Stimulated activated naive CD8-positive, alpha-beta T cell treated with anti-CD3 and anti-CD28 coated beads, Interleukin-15, amount 100 ng/mL, for 72 hours (primary cell): ENCODE measurements around the gene NRXN3.

Experiments
- ATAC-seq: fragments of 150-1000 bp; cut with Tn5 transposase; 2 replicates; pipeline ENCODE4 v1.10.0; 2021; ENCODE audit warnings: mild to moderate bottlenecking, moderate library complexity
- DNase-seq, 2 donors: peaks; one replicate each; pipeline ENCODE4 v3.0.0; 2021 to 2022
- H3K27ac Mint-ChIP-seq, 2 donors: one replicate each; pipeline ENCODE4 v1.8.0; 2022; ENCODE audit warnings: mild to moderate bottlenecking in 2 of 2, mixed read lengths in 2 of 2, moderate library complexity in 2 of 2
- H3K27me3 Mint-ChIP-seq: one replicate; pipeline ENCODE4 v1.8.0; 2022; ENCODE audit warnings: mixed read lengths
- H3K4me1 Mint-ChIP-seq: one replicate; pipeline ENCODE4 v1.8.0; 2022; ENCODE audit warnings: mild to moderate bottlenecking, mixed read lengths
- H3K4me3 Mint-ChIP-seq, 2 donors: one replicate each; pipeline ENCODE4 v1.8.0; 2022; ENCODE audit warnings: mild to moderate bottlenecking in 2 of 2, mixed read lengths in 2 of 2, moderate library complexity in 1 of 2
- H3K9me3 Mint-ChIP-seq, 2 donors: one replicate each; pipeline ENCODE4 v1.8.0; 2022; ENCODE audit warnings: mixed read lengths in 2 of 2

Gene NRXN3

DNA sequence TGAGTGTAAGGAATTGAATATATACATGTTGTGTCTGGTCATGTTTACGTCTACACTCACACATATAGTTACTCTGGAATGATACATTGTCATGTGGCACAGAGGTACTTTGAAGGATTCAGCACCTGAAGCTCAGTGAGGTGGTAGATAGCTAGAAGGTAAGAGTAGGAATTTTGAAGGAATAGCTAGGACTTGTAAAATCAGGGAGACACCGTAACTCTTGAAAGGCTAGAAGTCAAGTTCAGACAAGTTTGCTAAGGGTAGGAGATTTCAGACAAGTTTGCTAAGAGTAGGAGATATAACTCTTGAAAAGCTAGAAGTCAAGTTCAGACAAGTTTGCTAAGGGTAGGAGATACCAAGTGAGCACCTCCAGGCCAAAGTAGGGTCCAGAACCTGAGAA lies 14.0 kb upstream of the NRXN3 start:
- H3K27ac Mint-ChIP-seq = no peak overlapping the region
- no peak overlapping the region for H3K4me3 Mint-ChIP-seq
- peaks cover 0 to 5% of the 10 kb centered on the region in 2 donors for H3K9me3 Mint-ChIP-seq
- H3K27me3 Mint-ChIP-seq = peaks cover 35% of the 10 kb centered on the region
- no peaks in the 10 kb centered on the region for H3K4me1 Mint-ChIP-seq
- no peak for ATAC-seq
- DNase-seq = no peak

DNA sequence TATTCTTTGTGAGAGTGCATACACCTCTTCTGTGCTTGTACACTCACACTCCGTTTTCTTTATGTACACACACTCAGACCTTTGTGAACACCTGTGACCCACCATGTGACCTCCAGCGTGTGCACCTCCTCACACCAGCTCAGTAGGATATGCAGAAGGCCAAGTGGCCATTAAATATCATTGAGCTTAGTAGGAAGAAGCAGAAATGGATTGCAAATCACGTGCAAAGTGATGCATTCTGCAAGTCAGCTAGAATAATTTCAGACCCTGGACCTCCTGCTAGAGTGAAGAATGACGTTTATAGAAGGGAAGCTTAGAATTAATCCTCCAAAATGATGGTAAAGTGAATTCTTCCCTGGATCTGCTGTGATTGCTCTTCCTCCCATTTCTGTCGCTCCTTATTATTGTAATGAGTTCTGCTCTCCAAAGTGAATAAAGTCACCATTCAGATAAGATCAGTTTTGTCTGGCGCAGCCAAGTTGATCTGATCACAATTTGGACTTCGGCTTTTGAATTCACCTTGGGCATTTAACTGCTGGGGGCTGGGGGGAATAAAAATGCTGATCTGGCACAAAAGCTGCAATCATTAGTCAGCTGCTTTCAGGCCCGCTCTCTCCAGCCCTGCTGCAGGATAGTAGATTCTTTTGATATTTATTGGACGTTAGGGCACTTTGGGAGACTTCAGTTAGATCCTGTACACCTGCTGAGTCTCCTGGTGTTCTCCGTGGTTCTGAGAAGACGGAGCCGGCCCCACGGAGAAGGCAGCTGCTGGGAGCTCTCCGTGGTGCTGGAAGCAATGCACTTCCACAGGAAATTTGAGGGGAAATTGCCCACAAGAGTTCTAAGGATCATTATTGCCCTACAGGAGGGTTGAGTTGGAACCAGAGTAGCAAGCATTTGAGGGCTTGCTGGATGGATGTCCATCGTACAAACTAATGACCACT lies 12.4 kb upstream of the NRXN3 start:
- peaks cover 42% of the 10 kb centered on the region for H3K27me3 Mint-ChIP-seq
- DNase-seq = no peak
- peaks cover 0 to 5% of the 10 kb centered on the region in 2 donors for H3K9me3 Mint-ChIP-seq

DNA sequence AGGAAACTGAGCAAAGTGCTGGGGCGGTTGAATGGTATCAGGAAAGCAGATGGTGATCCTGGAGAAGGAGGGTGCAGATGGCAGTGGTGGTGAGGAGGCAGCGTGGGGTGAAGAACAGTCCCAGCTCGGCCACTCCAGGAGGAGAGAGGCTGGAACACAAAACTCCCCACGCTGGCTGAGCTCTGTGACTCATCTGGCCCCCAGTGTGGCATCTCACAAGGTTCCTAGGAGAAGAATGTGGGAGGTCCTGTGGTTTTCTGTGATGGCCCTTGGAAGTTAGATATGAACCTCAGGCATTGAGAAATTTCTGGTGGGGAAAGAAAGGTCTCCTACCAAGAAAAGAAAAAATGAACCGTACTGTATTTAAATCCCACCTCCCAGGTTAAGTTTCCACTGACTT lies 8.0 kb upstream of the NRXN3 start:
- Mint-ChIP-seq H3K9me3 (peaks cover 0 to 5% of the 10 kb centered on the region in 2 donors), H3K27ac (no peak overlapping the region), H3K4me1 (no peaks in the 10 kb centered on the region), H3K4me3 (no peak overlapping the region), H3K27me3 (peaks cover 55% of the 10 kb centered on the region)
- DNase-seq (no peak), ATAC-seq (no peak)

More for the DNA sequence above, 12.4 kb upstream of the NRXN3 start:
- H3K4me1 Mint-ChIP-seq = no peaks in the 10 kb centered on the region
- no peak for ATAC-seq
- no peak overlapping the region for H3K4me3 Mint-ChIP-seq
- H3K27ac Mint-ChIP-seq = no peak overlapping the region

DNA sequence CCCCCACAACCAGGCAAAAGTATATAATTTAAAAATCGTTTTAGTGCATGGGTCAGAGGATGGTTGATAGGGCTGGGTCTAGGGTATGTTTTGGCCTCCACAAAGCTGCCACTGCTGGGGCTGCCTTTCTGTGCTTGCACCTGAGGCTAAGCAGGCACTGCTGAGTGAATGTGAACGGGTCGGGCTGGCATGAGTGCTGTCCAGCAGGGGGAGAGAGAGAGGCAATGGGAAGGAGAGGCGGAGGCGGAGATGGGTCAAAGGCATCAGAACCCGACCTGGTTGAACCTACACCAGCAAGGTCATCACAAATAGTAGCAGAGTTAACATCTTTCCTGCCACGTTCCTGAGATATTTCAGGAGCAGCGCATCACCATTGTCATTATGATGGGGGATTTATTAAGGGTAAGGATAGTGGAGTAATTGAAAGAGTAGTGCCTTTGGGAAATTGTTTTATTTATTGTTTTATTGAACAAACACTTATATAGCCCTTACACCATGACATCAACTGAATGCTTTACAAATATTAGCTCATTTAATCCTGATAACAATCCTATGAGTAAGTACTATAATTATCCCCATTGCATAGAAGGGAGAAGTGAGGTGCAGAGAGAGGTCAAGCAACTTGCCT lies 5.8 kb upstream of the NRXN3 start:
- ATAC-seq (no peak), DNase-seq (peak; percentile 9 to 12)
- Mint-ChIP-seq H3K4me1 (no peaks in the 10 kb centered on the region), H3K4me3 (no peak overlapping the region), H3K27ac (no peak overlapping the region), H3K9me3 (no peaks in the 10 kb centered on the region), H3K27me3 (peaks cover 60% of the 10 kb centered on the region)

DNA sequence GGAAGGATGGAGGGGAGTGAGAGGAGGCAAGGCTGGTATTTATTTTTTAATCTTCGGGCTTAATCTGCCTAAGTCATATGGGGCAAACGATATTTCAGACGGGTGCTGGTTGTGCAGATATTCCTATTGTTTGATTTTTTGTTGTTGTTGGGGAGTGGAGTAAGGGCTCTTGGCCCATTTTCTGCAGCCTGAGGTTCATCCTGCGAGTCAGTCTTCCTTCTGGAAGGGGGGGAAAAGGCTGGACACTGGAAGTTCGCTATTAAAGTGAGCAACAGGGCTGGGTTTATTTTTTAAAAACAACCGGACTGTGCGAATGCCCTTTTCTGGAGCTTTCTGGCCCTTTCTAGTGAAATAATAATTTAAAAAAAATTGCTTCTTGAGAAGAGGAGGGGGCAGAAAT lies 2.3 kb downstream of the NRXN3 start:
- H3K27ac Mint-ChIP-seq = no peak overlapping the region
- no peak for DNase-seq
- H3K4me3 Mint-ChIP-seq = no peak overlapping the region
- peaks cover 64% of the 10 kb centered on the region for H3K27me3 Mint-ChIP-seq
- no peak for ATAC-seq
- peaks cover 0 to 9% of the 10 kb centered on the region in 2 donors for H3K9me3 Mint-ChIP-seq
- H3K4me1 Mint-ChIP-seq = no peaks in the 10 kb centered on the region

DNA sequence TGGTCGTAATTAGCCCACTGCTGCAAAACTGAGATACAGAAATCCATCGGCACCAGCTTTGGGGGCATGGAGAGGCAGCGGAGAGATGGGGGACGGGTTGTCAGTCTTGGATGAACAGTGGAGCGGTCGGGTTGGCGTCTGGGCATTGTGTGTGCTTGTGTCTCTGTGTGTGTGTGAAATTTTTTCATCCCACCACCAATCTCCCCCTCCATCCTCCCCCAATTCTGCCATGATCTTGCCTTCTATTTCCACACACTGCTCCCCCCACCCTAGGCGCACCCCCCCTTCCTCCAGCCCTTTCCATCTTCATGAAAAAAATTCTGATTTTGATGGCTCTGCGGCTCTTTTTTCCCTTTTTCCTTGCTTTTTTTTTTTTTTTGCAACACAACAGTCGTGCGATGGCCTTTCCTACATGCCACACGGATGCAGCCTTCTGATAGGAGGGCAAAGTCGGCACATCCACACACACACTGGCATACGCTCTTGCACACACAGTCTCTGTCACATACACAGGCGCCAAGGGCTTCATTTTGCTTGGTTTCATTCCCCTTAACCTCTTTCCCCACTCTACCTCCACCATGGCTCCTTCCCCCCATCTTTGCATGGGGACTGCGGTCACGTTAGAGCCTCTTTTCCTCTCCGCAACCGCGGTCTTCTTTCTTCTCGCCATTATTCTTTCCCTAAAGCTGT lies 3.3 kb downstream of the NRXN3 start:
- DNase-seq (no peak), ATAC-seq (no peak)
- H3K27me3 Mint-ChIP-seq = peaks cover 58% of the 10 kb centered on the region
- no peaks in the 10 kb centered on the region for H3K4me1 Mint-ChIP-seq
- H3K27ac Mint-ChIP-seq = no peak overlapping the region
- peaks cover 0 to 9% of the 10 kb centered on the region in 2 donors for H3K9me3 Mint-ChIP-seq
- no peak overlapping the region for H3K4me3 Mint-ChIP-seq

DNA sequence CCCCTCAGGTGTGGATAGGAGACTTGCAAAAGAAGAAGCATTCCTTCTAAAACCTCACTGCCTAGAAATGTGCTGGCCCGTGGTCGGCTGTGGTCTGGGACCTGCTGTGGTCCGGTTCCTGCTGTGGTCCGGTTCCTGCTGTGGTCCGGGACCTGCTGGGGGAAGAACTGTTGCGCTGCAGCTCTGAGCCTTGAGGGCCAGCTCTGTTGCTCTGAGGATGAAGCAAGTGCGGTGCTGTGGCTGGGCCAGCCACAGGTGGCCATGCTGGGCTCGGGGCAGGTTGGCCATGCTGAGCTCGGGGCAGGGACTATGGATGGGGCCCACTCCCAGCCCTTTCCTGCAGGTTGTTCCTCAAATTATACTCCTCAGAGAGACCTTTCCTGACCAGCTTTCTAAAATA lies 5.2 kb downstream of the NRXN3 start:
- Mint-ChIP-seq H3K9me3 (peaks cover 0 to 9% of the 10 kb centered on the region in 2 donors), H3K27ac (no peak overlapping the region), H3K27me3 (peaks cover 47% of the 10 kb centered on the region), H3K4me3 (no peak overlapping the region), H3K4me1 (no peaks in the 10 kb centered on the region)
- ATAC-seq (no peak), DNase-seq (no peak)

DNA sequence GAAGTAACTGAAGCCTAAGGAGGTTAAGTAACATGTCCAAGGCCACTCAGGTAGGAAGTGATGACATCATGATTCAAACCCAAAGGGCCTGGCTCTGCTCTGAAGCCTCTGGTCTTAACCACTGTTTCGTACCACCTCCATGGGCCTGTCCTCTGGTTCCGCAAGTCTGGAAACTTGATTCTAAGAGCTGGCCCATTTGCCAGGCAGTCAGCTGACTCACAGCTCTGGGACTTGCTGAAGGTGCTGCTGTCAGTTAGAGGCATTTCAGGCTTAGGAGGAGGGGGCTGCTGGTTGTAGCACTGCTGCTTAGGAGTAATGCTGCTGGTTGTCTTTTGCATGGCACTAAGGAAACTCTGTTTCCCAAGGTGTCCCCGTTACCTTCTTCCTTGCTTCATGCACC lies 7.9 kb downstream of the NRXN3 start:
- DNase-seq (no peak), ATAC-seq (no peak)
- Mint-ChIP-seq H3K4me1 (no peaks in the 10 kb centered on the region), H3K27ac (no peak overlapping the region), H3K9me3 (peaks cover 0 to 9% of the 10 kb centered on the region in 2 donors), H3K4me3 (no peak overlapping the region), H3K27me3 (peaks cover 22% of the 10 kb centered on the region)

DNA sequence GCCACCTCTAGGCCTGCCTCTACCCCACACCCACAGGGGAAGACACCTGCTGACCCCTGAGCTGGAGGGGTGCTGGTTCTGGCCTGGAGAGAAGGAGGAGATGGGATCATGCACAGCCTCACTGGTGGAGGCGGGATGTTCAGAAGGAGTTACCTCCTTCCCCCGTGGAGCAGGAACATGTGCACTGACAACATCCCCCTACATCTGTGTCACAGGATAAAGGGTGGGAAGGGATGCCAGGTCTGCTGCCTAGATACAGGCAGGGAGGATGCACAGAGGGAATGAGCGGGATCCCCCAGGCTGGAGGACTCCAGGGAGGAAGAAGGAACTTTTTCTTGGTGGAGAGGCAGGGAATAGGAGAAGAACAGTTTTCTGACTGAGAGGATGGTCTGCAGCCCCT lies 8.8 kb downstream of the NRXN3 start:
- no peak overlapping the region for H3K4me3 Mint-ChIP-seq
- H3K9me3 Mint-ChIP-seq = peaks cover 0 to 3% of the 10 kb centered on the region in 2 donors
- no peak overlapping the region for H3K27ac Mint-ChIP-seq
- peaks cover 13% of the 10 kb centered on the region for H3K27me3 Mint-ChIP-seq
- DNase-seq (no peak), ATAC-seq (no peak)
- H3K4me1 Mint-ChIP-seq = no peaks in the 10 kb centered on the region

DNA sequence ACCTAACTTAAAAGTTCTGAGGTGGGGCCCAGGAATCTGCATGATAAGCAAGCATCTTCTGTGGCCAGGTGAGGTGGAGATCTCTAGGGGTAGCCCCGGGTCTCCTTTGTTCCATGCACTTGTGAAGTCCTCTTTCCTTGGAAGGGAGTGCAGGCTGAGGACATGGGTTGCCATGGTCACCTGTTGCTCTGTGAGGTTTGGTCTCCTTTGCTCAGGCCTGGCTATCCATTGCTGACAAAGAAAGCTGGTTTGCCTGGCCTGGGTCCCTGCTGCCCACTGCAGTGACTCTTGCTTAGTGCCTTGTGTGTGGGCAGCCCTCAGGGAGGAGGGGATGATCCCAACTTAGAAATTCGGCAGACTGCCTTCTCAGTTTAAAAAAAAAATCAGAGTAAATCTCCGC lies 11.1 kb downstream of the NRXN3 start:
- Mint-ChIP-seq H3K4me1 (no peaks in the 10 kb centered on the region), H3K27me3 (peaks cover 8% of the 10 kb centered on the region), H3K27ac (no peak overlapping the region), H3K9me3 (no peaks in the 10 kb centered on the region), H3K4me3 (no peak overlapping the region)
- ATAC-seq (no peak), DNase-seq (no peak)

DNA sequence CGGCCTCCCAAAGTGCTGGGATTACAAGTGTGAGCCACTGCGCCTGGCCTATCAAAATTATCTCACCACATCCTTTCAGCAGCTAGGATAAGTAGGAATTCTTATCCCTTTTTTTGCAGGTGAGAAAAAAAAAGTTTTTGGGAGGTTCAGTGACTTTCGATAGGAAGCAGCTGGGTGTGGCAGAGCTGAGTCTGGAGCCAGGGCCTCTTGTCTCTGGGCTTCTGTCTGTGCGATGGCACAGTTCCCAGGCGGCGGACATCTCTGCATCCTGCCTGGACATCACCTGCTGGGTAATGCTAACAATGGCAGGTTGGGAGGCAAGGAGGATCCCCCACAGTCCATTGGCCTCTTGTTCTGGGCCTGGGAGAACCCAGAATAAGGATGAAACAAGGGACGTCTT lies 12.5 kb downstream of the NRXN3 start:
- Mint-ChIP-seq H3K4me1 (no peaks in the 10 kb centered on the region), H3K27ac (no peak overlapping the region), H3K4me3 (no peak overlapping the region), H3K27me3 (peaks cover 8% of the 10 kb centered on the region), H3K9me3 (no peaks in the 10 kb centered on the region)
- DNase-seq (no peak), ATAC-seq (no peak)

DNA sequence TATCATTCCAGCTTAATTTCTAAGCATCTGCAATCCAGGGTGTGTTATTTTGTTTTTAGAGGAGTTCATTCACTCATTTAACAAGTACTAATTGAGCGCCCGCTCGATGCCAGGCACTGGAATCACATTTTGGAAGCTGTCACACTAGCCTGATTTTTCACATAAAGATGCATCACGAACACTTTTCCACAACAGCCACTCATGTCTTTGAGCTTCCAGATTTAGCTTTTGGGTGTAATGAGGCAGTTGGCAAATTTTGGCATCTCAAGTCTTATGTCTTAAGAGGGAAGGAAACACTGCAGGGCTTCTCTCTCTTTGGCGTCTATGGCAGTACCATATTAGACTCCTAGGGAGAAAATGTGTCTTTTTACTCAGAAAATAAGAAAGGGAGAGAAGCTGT lies 14.0 kb downstream of the NRXN3 start:
- ATAC-seq (no peak), DNase-seq (no peak)
- Mint-ChIP-seq H3K4me3 (no peak overlapping the region), H3K9me3 (no peaks in the 10 kb centered on the region), H3K4me1 (no peaks in the 10 kb centered on the region), H3K27me3 (peaks cover 4% of the 10 kb centered on the region), H3K27ac (no peak overlapping the region)

DNA sequence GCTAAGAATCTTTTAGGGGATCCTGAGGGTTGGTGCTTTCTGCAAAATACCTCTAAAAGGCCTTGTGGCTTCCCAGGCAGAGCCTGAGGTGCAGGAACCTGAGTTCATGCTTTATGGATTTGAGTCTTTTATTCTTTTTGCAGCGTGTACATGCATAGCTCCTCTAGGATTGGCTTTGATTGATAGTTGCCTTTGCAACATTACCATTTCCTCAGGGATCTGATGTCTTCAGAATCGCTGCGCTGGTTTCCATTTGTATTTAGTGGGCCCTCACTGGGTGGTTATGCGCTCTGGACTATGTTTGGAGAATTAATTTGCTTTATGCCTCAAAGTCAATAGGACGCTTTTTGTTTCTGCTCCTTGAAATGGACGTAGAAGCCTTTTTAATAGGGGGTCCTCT lies 16.1 kb downstream of the NRXN3 start:
- H3K4me1 Mint-ChIP-seq = no peaks in the 10 kb centered on the region
- H3K27ac Mint-ChIP-seq = peak overlapping the region in 1 of 2 donors; percentile 71
- DNase-seq = no peak
- no peaks in the 10 kb centered on the region for H3K27me3 Mint-ChIP-seq
- no peak for ATAC-seq
- no peaks in the 10 kb centered on the region for H3K9me3 Mint-ChIP-seq
- H3K4me3 Mint-ChIP-seq = no peak overlapping the region

DNA sequence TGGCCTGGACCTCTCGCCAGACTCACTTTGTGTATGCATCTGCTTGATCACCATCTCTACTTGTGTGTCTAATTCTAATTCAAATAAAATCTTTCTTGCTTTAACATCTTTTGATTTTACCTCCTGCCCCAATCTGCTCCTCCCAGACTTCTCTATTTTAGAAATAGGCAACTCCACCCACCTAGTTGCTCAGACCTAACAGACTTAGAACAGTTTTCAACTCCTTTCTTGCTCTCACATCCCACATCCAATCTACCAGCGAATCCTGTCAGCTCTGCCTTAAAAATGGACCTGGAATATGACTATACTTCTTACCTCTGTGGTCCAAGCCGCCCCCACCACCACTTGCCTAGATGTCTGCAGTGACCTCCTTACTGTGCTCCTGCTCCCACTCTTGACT lies 18.7 kb downstream of the NRXN3 start:
- Mint-ChIP-seq H3K27me3 (no peaks in the 10 kb centered on the region), H3K27ac (no peak overlapping the region), H3K4me1 (no peaks in the 10 kb centered on the region), H3K4me3 (no peak overlapping the region), H3K9me3 (no peaks in the 10 kb centered on the region)
- ATAC-seq (no peak), DNase-seq (no peak)

DNA sequence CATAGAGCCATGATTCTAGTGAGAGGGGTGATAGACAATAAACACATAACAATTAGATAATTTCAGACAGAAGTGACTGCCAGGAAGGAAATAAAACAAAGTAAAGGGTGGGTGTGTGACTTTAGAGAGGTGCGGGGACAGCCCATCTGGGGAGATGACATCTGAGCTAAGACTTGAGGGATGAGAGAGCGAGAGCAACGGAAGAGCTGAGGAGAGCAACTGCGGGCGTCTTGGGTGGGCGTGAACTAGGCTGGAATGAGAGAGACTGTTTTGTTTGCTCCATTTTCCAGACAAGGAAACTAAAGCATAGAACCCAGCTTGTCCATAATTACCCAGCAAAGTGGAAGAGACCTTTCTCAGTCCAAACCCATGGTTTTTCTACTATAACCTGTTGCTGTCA lies 25.3 kb downstream of the NRXN3 start:
- no peaks in the 10 kb centered on the region for H3K9me3 Mint-ChIP-seq
- DNase-seq (no peak), ATAC-seq (no peak)
- no peaks in the 10 kb centered on the region for H3K27me3 Mint-ChIP-seq
- no peak overlapping the region for H3K4me3 Mint-ChIP-seq
- H3K27ac Mint-ChIP-seq = peak overlapping the region in 1 of 2 donors; percentile 28
- H3K4me1 Mint-ChIP-seq = no peaks in the 10 kb centered on the region

DNA sequence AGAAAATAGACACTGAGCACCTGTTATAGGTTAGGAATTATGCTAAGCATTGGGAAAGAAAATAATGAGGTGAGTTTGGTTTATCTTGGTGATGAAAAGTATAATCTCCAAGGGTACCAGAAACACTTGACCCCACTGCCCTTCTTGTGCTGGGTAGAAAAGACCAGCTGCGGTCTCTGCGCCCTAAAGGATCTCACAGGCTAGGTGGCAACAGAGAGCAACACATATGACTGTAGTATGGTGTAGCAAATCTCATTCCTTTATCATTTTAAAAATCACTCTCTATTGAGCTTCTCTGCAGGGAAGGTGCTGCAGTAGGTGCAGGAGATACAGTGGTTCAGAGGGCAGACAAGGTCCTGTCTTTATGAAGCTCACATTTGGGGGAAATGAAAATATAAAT lies 26.1 kb downstream of the NRXN3 start:
- DNase-seq = no peak
- H3K4me1 Mint-ChIP-seq = peaks cover 1% of the 10 kb centered on the region
- H3K9me3 Mint-ChIP-seq = no peaks in the 10 kb centered on the region
- no peak overlapping the region for H3K4me3 Mint-ChIP-seq
- H3K27me3 Mint-ChIP-seq = no peaks in the 10 kb centered on the region
- ATAC-seq = no peak
- H3K27ac Mint-ChIP-seq = no peak overlapping the region
